Activated CD4-positive, alpha-beta T cell treated with anti-CD3 and anti-CD28 coated beads, Interleukin-2, amount 50 U/mL, for 48 hours (primary cell): ENCODE measurements around the gene SDSL.
A peak's percentile ranks its signal among the peaks of the same experiment; 100 is the strongest.

Experiments used
- DNase-seq, 2 experiments: peaks; one replicate each; pipeline ENCODE4 v3.0.0-alpha.2; 2020

Gene SDSL

GRCh38 chr12:113470871-113471618, 48.9 kb downstream of the SDSL start:
- DNase-seq: no peak

- DNase-seq: no peak
These were observed 49.5 kb downstream of the SDSL start, which contains the start of gene LHX5 for GRCh38 chr12:113471619-113472171. TSS of gene LHX5 (minus strand) at chr12:113471871. CDS start at chr12:113471498, 373 bp downstream.

DNA sequence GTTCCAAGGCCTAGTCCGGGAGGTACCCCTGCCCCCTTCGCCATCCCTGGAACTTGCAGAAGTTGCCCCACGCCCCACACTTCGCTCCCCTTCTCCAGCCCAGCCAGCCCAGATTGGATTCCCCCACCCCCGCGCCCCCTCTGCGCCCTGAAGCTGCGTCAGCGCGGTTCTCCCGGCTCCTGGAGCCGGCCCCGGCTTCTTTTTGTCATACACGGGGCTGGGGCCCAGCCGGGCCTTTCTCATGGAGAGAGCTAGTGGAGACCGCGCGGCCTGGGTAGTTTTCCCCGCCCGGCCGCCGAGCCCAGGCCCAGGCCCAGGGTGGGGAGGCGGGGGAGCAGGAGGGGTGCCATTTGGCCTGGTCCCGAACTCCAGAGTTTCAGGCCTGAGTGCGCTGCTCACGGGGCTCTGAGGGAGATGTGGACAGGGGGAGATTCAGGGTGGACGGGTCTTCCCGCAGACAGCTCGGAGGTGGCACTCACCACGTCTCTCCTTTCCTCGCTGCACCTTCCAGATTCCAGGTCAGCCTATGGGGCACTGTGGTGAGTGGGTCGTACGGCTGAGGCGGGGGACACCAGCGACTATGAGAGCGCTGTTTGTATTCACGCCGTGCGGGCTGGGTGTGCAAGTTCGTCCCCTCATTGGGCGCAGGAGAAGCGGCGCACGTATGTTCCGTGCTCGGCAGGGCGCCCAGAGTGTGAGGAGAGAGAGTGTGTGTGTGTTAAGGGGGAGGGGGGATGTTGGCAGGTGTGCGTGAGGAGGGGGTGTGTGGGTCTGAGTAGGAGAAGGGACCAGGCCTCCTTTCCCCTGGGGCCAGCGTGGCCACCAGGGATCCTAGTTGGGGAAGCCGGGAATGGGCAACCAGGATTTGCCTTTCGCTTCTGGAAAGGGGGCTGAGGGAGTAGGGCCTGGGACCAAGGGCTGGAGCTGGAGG, 50.3 kb downstream of the SDSL start:
- DNase-seq: no peak

DNA sequence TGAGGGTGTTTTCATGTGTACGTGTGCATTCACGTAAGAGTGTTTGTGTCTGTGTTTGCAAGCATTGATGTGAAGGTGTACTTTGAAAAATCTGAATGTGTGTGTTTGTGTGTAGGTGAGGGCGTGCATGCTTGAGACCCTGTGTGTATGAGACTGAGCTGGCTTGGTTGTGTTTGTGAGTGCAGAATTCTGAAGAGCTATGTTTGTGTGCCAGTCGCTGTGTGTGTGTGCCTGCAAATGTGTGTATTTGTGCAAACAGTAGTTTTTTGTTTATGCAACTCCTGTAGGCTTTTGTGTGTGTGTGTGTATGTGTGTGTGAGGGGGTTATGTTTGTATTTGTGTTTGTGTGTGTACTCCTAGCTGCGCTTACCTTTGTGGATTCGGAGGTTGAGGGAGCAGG, 51.2 kb downstream of the SDSL start:
- no peak for DNase-seq

DNA sequence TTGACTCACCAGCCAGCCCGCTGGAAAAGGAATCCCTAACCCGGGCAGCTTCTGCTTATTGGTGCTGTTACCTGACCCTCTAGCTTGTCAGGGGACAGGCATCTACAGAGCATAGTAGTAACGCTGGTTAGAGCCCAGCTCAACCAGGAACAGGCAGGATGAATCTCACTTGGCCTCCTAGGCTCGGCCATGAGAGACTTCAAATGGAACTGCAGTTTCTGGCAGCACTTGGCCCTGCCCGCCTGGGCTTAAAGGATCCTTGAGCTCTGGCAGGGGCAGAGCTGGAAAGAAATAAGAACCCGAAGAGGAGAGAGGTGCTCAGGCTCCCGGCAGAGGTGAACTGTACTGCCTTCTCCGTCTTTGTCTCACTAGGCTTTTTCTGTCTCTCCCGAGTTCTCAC, 51.8 kb downstream of the SDSL start:
- no peak for DNase-seq

DNA sequence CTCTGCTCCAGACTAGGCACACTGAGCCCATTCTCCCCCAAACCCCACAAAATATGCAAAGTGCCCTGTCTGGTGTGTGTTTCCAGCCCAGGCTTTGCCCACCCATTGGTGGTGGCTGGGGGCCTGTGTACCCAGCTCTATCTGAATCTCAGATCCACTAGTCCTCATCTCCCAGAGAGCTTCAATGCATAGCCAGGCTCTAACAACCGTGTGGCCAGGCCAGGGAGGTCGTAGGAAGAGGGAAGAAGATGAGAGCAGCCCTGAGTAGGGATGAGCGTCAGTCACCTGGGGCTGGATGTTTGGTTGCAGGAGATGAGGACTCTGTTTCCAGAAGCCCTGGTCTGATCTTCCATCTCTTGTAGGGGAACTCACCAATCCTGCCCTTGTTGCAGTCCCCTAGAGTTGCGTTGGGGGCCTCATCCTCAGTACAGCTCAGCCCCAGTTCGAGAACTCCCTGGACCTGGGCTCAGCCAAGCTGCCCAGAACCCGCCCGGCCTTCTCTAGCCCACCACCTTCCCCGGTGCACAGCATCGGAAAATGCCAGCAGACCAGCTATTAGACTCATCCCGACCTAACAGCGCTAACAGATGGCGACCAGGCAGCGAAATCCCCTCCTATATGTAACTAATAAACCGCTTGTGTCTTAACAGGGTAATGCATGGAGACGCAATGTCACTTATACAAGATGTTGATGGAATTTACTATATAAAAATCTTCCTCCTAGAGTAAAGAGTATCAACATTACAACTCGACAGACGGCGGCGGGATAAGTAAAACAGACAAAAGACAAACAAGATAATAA, 52.7 kb downstream of the SDSL start:
- DNase-seq: no peak

DNA sequence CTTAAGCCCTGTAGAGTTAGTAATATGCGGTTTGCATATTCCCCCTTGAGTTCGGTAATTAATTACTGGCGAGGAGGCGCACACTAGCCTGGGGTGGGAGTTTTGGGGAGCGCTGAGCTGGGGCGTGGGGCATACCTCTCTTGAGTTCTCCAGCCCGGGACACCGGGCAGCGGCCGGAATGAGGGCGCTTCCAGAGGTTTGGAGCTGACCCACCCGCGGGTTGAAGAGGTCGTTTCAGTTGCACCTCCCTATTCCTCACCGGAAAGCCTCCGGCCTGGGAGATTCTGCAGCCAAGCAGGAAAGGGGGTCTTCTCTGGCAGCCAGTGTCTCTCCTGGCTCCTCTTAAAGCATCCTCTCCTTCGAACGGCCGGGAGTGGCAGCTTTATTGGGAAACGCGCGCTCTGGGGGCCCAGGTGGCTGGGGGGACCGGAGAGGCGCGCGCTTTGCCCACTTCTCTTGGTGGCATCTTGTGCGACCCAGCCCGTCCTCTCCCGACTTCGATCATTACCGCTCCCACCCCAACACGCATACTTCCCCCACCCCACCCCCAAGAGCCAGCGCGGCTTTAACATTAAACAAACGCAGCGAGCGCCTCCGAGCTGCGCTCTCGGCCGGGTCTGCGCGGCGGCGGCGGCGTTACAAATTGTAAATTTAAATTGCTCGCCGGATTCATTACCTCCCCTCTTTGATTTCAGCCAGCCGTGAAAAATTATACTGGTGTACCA, 53.4 kb downstream of the SDSL start:
- DNase-seq: no peak

- no peak for DNase-seq
These were observed 54.2 kb downstream of the SDSL start for GRCh38 chr12:113476176-113476986.

GRCh38 chr12:113477171-113477841, 55.1 kb downstream of the SDSL start:
- no peak for DNase-seq

GRCh38 chr12:113477842-113478215, 55.6 kb downstream of the SDSL start:
- DNase-seq: no peak

DNA sequence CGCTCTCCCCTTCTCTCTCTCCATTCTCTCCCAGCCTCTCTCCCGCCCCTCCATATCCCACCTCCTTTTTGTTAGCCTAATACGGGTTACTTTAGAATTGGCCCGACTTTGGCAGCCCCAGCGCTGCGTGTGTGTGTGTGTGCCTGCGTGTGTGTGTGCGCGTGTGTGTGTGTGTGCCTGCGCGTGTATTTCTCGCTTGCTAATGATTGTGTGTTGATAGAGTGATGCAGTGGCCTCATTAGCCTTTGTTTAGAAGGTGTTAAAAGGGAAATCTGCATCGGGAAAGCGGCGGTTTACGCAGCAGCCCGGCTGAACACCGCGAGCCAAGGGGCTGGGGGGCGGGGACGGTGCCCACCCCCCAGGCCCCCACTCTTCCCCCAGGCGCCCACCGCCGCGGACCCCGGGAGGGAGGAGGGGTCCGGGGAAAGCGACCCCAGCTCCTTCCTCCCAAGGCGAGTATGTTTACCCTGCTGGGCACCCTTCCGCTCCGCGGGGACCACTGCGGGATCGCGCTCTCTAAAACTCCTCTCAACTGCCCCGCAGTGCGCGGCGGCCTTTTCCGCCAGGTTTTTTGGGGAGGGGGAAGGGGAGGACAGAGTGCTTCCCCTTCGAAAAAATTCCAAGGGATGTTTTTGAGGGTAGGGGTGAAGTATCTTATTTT, 56.3 kb downstream of the SDSL start:
- DNase-seq: no peak

- no peak for DNase-seq
These were observed 57.0 kb downstream of the SDSL start for GRCh38 chr12:113479216-113479589.

- DNase-seq: peak; percentile 42 to 51
These were observed 57.6 kb downstream of the SDSL start for GRCh38 chr12:113479590-113480335.

DNA sequence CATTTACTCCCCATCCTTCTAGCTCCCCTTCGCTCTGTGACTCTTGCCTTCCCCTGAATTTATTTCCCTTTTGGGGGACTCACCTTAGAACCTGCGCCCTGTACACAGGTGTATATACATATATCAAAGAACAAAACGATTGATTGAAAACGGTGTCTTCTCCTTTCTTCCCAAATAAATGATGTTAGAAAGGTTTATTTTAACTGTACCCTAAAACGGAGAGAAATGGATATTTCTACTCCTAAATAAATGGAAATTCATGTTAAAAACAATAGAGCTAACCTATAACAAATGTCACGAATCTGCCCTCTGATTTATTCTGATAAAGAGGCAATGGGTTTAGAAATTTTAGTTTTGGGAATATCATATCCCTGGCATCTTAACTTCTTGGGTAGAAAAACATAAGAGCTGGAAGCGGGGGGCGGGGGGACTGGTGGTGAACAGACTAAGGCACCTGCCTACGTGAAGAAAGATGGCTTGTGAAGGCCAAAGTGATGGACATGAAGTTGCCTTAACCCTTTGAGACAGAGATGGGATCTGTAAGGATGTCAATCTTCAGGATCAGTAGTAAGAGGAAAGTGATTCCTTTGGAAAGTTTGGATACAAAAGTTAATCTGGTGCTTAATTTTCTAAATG, 58.3 kb downstream of the SDSL start:
- no peak for DNase-seq

- DNase-seq: no peak
These were observed 60.2 kb downstream of the SDSL start for GRCh38 chr12:113482334-113482733.

DNA sequence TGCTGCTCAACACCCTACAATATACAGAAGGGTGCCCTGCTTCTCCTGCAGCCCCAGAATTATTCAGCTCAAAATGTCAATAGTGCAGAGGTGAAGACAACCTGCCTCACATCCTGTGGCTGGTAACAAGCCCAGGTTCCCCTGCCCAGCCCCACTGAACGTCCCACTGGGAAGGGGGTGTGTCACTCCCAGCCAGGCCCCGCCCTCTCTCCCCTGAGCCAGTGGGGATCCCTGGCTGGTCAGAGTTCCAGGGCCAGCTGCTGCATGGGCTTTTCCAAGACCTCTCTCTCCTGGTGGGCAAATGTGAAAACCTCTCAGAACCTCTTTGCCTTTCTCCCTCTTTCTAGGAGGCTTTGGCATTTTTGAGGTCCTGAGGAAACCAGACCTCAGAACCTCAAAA, 63.1 kb downstream of the SDSL start:
- DNase-seq: no peak

DNA sequence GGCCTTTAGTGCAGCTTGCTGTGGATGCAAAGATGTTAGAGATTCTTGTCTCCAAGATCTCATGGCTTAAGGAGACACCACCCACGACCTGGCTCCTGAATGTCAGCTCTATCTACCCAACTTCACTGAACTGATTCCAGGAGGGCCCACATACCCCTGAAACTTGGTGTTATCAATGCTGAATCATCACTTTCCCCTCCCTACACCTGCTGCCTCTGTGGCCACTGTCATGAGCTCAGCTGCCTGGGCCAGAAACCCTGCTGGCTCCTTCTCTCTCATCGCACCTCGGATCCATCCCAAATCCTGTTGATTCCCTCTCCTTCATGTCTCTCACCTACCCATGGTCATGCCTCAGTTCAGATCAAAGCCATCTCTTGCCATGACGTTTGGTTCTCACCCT, 64.5 kb downstream of the SDSL start:
- no peak for DNase-seq
